Motor neuron (in vitro differentiated cells): ENCODE measurements around the gene SLC37A1. TPM values are rescaled to one million over a fixed set of nuclear protein-coding genes. Genes with fewer than 3 reads are reported as not detected.

Experiments
- ATAC-seq, 8 experiments: fragments of 200-7000 bp; cut with Tn5 transposase; replicated peaks in 6 of 8; 2 replicates each; pipeline ENCODE4 v1.8.0; 2021; ENCODE audit warnings: mild to moderate bottlenecking in 8 of 8, moderate library complexity in 8 of 8
- H3K27ac ChIP-seq, 2 donors: fragments of 250-450 bp; sonication (Bioruptor Pico); 2 replicates each; pipeline ENCODE4 v1.9.0; 2021; ENCODE audit warnings: antibody characterized with exemption in 2 of 2, mild to moderate bottlenecking in 2 of 2, moderate library complexity in 1 of 2
- H3K4me1 ChIP-seq, 2 donors: fragments of 250-450 bp; sonication (Bioruptor Pico); replicated peaks in 1 of 2; 2 replicates each; pipeline ENCODE4 v1.6.1; 2021; ENCODE audit warnings: antibody characterized with exemption in 2 of 2, mild to moderate bottlenecking in 2 of 2, moderate library complexity in 1 of 2
- H3K4me3 ChIP-seq, 5 donors: fragments of 250-450 bp; sonication (Bioruptor Pico); 2 replicates each; pipeline ENCODE4 v1.9.0; 2021; ENCODE audit warnings: antibody characterized with exemption in 5 of 5, mild to moderate bottlenecking in 5 of 5, moderate library complexity in 4 of 5
- WGBS, 10 experiments: fragments of 450-650 bp; shearing (Covaris generic); methylation state at CpG; one replicate each; pipeline ENCODE4 v1.0.0; 2022; 5-methylcytosine and 5-hydroxymethylcytosine counted together
- in situ Hi-C, 9 experiments: fragments of 400-800 bp; cut with MboI; loops; one replicate each; pipeline ENCODE4 v1.15.0; 2021; ENCODE audit warnings: low sequenced_read_pairs in 9 of 9, low pct_unique_long_range_greater_than_20kb in 2 of 9; ENCODE audit not compliant: unreplicated experiment in 9 of 9
- total RNA-seq, 8 experiments: library from RNA; unstranded; fragments of 300-600 nt; gene quantifications; 2 replicates each; pipeline versions ENCODE4 v1.2.3 to v1.2.4, GENCODE V29; 2022

SLC37A1 gene
- total RNA-seq, 8 experiments from 2014 or later = 0.71 to 49.0 (median 14.1) TPM

DNA sequence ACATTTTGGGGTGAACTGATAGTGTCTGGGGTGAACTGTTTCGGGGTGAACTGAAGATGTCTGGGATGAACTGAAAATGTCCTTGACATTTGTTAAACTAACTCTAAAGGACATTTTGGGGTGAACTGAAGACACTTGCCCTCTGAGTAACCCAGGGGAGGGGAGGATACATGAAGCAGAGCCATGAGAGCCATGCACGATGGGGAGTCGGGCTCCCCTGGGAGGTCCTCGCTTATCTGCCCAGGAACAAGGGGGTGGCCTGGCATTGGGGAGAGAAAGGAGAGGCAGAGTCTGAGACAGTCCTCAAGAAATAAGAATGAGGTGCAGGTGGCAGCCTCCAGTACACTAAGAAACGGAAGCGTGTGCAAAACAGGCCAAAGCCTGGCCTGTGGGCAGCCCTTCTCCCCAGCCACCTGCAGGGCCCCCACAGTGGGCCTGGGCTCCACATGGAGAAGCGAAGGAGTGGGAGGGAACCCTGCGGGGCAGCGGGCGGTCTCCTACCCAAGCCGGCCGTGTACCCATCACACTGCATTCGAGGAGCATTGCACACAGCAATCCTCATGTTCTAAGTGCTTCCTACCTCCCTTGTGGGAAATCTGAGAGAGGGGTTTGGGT lies 41.8 kb upstream of the SLC37A1 start:
- H3K4me3 ChIP-seq = no peak overlapping the region
- in situ Hi-C loops = loop anchor here in 1 of 9 experiments (25.0 kb wide), 1 partner anchor 110 kb away; the partner anchor contains the start of genes TFF1 and TFF2
- 68 to 100% (median 82%) methylated on average over 1 to 7 of the region's 13 CpGs; no CpG with 5 or more reads in 2 of the 10 experiments for WGBS, 10 experiments
- H3K4me1 ChIP-seq = peaks cover 16 to 24% of the 10 kb centered on the region in 2 donors
- no peak overlapping the region for H3K27ac ChIP-seq
- no peak for ATAC-seq

DNA sequence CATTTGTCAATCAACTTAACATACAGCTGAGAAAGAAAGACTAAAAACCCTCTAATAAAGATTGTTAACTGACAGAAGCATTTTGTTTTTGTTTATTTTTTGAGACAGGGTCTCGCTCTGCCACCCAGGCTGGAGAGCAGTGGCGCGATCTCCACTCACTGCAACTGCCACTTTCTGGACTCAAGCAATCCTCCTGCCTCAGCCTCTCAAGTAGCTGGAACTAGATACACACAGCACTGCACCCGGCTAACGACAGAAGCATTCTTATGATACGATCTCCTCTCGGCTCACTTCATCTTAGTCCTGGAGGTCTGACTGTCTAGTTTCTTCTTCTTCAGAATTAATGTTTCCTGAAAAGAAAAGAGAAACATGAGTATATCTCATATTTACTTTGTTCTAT lies 41.1 kb upstream of the SLC37A1 start:
- ATAC-seq = no peak
- in situ Hi-C loops = loop anchor here in 1 of 9 experiments (25.0 kb wide), 1 partner anchor 110 kb away; the partner anchor contains the start of genes TFF1 and TFF2
- Histone ChIP-seq H3K27ac (no peak overlapping the region), H3K4me1 (peaks cover 9 to 17% of the 10 kb centered on the region in 2 donors), H3K4me3 (no peak overlapping the region)
- 0 to 94% (median 85%) methylated on average over 1 to 7 of the region's 7 CpGs for WGBS, 10 experiments

DNA sequence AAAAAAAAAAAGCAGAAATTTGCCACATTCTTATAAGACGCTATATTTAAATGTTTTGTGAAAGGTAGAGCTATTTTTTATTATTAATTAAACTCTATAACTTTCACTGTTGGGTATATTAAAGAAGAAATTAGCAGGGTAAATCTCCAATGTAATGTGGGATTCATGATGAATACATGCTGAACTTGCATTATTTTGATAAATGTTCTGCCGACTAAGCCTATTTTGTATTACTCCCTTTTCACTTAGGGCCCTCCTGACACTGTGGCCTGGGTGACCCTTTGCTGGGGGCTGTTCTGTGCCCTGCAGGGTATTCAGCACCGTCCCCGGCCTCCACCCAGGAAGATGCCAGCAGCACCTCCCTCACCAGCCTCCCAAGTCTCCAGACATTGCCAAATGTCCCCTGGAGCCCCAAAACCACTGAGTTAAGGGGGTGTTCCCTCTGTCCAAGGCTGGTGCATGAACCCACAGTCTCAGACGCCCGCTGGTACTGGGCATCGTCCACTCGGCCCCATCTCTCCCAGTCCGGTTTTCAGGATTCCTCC lies 40.1 kb upstream of the SLC37A1 start:
- in situ Hi-C loops = loop anchor here in 1 of 9 experiments (25.0 kb wide), 1 partner anchor 111 kb away; the partner anchor contains the start of genes TFF1 and TFF2
- no peak overlapping the region for H3K4me3 ChIP-seq
- peaks cover 6 to 11% of the 10 kb centered on the region in 2 donors for H3K4me1 ChIP-seq
- WGBS, 10 experiments = 43 to 100% (median 82%) methylated on average over 1 to 9 of the region's 9 CpGs; no CpG with 5 or more reads in 1 of the 10 experiments
- no peak overlapping the region for H3K27ac ChIP-seq
- no peak for ATAC-seq

- in situ Hi-C loops = loop anchor here in 1 of 9 experiments (25.0 kb wide), 1 partner anchor 112 kb away; the partner anchor contains the start of genes TFF1 and TFF2
- H3K4me1 ChIP-seq = peaks cover 3 to 6% of the 10 kb centered on the region in 2 donors
- 0 to 84% (median 67%) methylated on average over 1 to 10 of the region's 14 CpGs; no CpG with 5 or more reads in 3 of the 10 experiments for WGBS, 10 experiments
- no peak overlapping the region for H3K4me3 ChIP-seq
- ATAC-seq = peak; percentile 24 to 96 (median 92)
- no peak overlapping the region for H3K27ac ChIP-seq
Observed at GRCh38 chr21:42474043-42474831, 39.4 kb upstream of the SLC37A1 start.

- ATAC-seq = no peak
- in situ Hi-C loops = no loop called here
- 40 to 91% (median 66%) methylated on average over 1 to 5 of the region's 7 CpGs; no CpG with 5 or more reads in 4 of the 10 experiments for WGBS, 10 experiments
- Histone ChIP-seq H3K4me1 (peaks cover 3 to 6% of the 10 kb centered on the region in 2 donors), H3K27ac (no peak overlapping the region), H3K4me3 (no peak overlapping the region)
Observed at GRCh38 chr21:42475036-42475435, 38.6 kb upstream of the SLC37A1 start.

- Histone ChIP-seq H3K4me1 (peaks cover 3 to 6% of the 10 kb centered on the region in 2 donors), H3K4me3 (no peak overlapping the region), H3K27ac (no peak overlapping the region)
- 60 to 87% (median 80%) methylated on average over 1 to 7 of the region's 18 CpGs; no CpG with 5 or more reads in 7 of the 10 experiments for WGBS, 10 experiments
- no peak for ATAC-seq
- in situ Hi-C loops = no loop called here
Observed at GRCh38 chr21:42475526-42476387, 37.9 kb upstream of the SLC37A1 start.

DNA sequence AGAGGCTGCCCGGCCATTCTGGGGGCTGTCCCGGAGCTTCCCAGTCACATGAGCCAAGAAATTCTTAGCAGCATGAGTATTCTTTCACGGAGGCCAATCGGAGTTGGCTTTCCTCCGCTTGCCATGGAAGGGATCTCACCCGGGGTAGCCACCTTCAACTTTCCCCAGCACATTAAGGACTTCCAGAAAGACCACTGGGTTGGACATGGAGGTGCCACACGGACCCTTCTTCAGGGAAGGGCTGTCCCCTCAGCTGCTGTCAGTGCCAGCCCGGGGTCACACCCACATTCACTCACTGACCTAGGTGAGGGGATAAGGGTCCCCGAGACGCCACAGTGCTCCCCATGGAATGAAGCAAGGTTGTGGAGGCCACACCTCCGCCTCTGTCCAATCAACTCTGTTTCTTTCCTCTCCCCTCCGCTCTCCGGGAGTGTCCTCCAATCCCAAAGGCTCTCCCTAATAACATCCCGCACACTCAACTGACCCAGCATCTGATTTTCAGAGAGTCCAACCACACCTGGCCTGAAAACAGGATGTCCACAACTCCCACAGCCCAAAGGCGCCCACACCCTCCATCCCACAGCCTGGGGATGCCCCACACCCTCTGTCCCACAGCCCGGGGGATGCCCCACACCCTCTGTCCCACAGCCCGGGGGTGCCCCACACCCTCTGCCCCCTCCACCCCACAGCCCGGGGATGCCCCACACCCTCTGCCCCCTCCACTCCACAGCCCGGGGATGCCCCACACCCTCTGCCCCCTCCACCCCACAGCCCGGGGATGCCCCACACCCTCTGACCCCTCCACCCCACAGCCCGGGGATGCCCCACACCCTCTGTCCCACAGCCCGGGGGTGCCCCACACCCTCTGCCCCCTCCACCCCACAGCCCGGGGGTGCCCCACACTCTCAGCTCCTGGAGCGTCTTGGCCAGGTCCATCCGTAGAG lies 37.0 kb upstream of the SLC37A1 start:
- in situ Hi-C loops = no loop called here
- 33 to 95% (median 93%) methylated on average over 3 to 9 of the region's 25 CpGs; no CpG with 5 or more reads in 7 of the 10 experiments for WGBS, 10 experiments
- H3K27ac ChIP-seq = no peak overlapping the region
- peaks cover 3 to 6% of the 10 kb centered on the region in 2 donors for H3K4me1 ChIP-seq
- no peak overlapping the region for H3K4me3 ChIP-seq
- ATAC-seq = no peak

- in situ Hi-C loops = no loop called here
- WGBS, 10 experiments = 5 to 93% (median 65%) methylated on average over 2 to 6 of the region's 7 CpGs; no CpG with 5 or more reads in 2 of the 10 experiments
- Histone ChIP-seq H3K27ac (no peak overlapping the region), H3K4me3 (no peak overlapping the region), H3K4me1 (peaks cover 3 to 6% of the 10 kb centered on the region in 2 donors)
- no peak for ATAC-seq
Observed at GRCh38 chr21:42478504-42478903, 35.1 kb upstream of the SLC37A1 start.

GRCh38 chr21:42479582-42479981 lies 34.1 kb upstream of the SLC37A1 start:
- Histone ChIP-seq H3K27ac (no peak overlapping the region), H3K4me1 (no peaks in the 10 kb centered on the region), H3K4me3 (no peak overlapping the region)
- in situ Hi-C loops = no loop called here
- WGBS, 10 experiments = 17 to 81% (median 50%) methylated on average over 1 to 3 of the region's 5 CpGs; no CpG with 5 or more reads in 6 of the 10 experiments
- ATAC-seq = no peak

DNA sequence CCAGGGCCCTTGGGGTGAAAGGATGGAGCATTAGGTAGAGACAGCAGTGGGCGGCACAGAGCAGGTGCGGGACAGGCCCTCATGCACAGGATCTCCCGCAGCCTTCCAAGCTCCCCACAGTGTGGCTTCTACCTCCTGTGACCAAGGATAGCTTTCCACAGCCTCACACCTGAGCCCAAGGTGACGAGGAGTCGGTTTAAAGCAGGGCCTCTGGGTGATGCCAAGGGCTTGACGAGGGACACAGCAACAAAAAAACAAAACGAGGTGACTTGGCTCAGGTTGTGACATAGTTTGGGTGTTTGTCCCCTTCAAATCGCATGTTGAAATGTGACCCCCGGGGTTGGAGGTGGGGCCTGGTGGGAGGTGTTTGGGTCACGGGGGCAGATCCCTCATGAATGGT lies 32.9 kb upstream of the SLC37A1 start:
- in situ Hi-C loops = no loop called here
- Histone ChIP-seq H3K4me1 (no peaks in the 10 kb centered on the region), H3K4me3 (no peak overlapping the region), H3K27ac (no peak overlapping the region)
- WGBS, 10 experiments = 61 to 89% (median 83%) methylated on average over 1 to 6 of the region's 10 CpGs; no CpG with 5 or more reads in 3 of the 10 experiments
- no peak for ATAC-seq

DNA sequence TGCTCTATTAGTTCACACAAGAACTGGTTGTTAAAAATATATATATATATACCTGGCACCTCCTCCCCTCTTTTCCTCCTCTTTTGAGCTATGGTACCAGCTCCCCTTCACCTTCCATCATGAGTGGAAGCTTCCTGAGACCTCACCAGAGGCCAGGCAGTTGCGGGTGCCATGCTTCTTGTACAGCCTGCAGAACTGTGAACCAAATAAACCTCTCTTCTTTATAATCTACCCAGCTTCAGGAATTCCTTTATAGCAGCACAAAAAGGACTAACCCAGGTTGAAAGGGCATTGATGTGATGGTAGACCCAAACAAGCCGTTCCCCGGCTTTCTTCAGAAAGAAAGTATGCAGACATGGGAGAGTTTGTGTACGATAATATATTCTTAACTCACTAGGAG lies 32.5 kb upstream of the SLC37A1 start:
- WGBS, 10 experiments = 50 to 100% (median 79%) methylated on average over 1 to 4 of the region's 4 CpGs; no CpG with 5 or more reads in 1 of the 10 experiments
- no peak for ATAC-seq
- H3K4me3 ChIP-seq = no peak overlapping the region
- no peak overlapping the region for H3K27ac ChIP-seq
- in situ Hi-C loops = no loop called here
- no peaks in the 10 kb centered on the region for H3K4me1 ChIP-seq
